ENCODE results near the gene FICD.

Gene FICD

GRCh38 chr12:108542320-108542719 lies 27.2 kb downstream of the FICD start:
- H4K20me1 ChIP-seq (ENCODE audit: control insufficient read depth, insufficient read depth, low read depth, low read length), result no peaks in the 10 kb centered on the region
- H3K36me3 ChIP-seq (ENCODE audit: control insufficient read depth, low read length), result peaks cover 90% of the 10 kb centered on the region

GRCh38 chr12:108543652-108544051 lies 28.6 kb downstream of the FICD start:
- H3K36me3 ChIP-seq (ENCODE audit: control insufficient read depth, low read length), result peaks cover 90% of the 10 kb centered on the region
- H3K4me2 ChIP-seq (ENCODE audit: low read length), result peak overlapping the region; percentile 69
- peak overlapping the region; percentile 93 for H3K27ac ChIP-seq (ENCODE audit: low read depth, low read length)
- peaks cover 89% of the 10 kb centered on the region for H3K4me1 ChIP-seq (ENCODE audit: control insufficient read depth, low read length)
- no peaks in the 10 kb centered on the region for H3K9me2 ChIP-seq (replicated peaks; ENCODE audit: control insufficient read depth, low read length)
- H3K9me3 ChIP-seq (ENCODE audit: control insufficient read depth, insufficient read depth, low read length), result no peaks in the 10 kb centered on the region
- TF ChIP-seq EZH2phosphoT487 (IDR thresholded peaks at IDR 0.05; ENCODE audit: borderline replicate concordance, low read length), result no peak
- TF ChIP-seq CTCF (IDR thresholded peaks at IDR 0.05; ENCODE audit: low read depth, low read length, poor library complexity, severe bottlenecking), result no peak
- H3K79me2 ChIP-seq (ENCODE audit: control insufficient read depth, low read length), result peaks cover 93% of the 10 kb centered on the region
- no peaks in the 10 kb centered on the region for H3K27me3 ChIP-seq (ENCODE audit: control insufficient read depth, low read length)
- H3F3A ChIP-seq (ENCODE audit: control insufficient read depth, insufficient read depth), result peaks cover 22% of the 10 kb centered on the region
- no peak overlapping the region for H3K4me3 ChIP-seq (ENCODE audit: low read length)
- H4K20me1 ChIP-seq (ENCODE audit: control insufficient read depth, insufficient read depth, low read depth, low read length), result no peaks in the 10 kb centered on the region

More at GRCh38 chr12:108542320-108542719, 27.2 kb downstream of the FICD start:
- Histone ChIP-seq H3K4me2 (ENCODE audit: low read length) (peak overlapping the region; percentile 69), H3K27ac (ENCODE audit: low read depth, low read length) (peak overlapping the region; percentile 93), H3K79me2 (ENCODE audit: control insufficient read depth, low read length) (peaks cover 93% of the 10 kb centered on the region), H3K4me1 (ENCODE audit: control insufficient read depth, low read length) (peaks cover 76% of the 10 kb centered on the region), H3K27me3 (ENCODE audit: control insufficient read depth, low read length) (no peaks in the 10 kb centered on the region), H3K4me3 (ENCODE audit: low read length) (peak overlapping the region; percentile 63), H3K9me3 (ENCODE audit: control insufficient read depth, insufficient read depth, low read length) (no peaks in the 10 kb centered on the region), H3K9me2 (replicated peaks; ENCODE audit: control insufficient read depth, low read length) (no peaks in the 10 kb centered on the region), H3F3A (ENCODE audit: control insufficient read depth, insufficient read depth) (peaks cover 19% of the 10 kb centered on the region)
- TF ChIP-seq EZH2phosphoT487 (IDR thresholded peaks at IDR 0.05; ENCODE audit: borderline replicate concordance, low read length) (no peak), CTCF (IDR thresholded peaks at IDR 0.05; ENCODE audit: low read depth, low read length, poor library complexity, severe bottlenecking) (no peak)

GRCh38 chr12:108547686-108548085 lies 32.6 kb downstream of the FICD start:
- Histone ChIP-seq H3F3A (ENCODE audit: control insufficient read depth, insufficient read depth) (peaks cover 18% of the 10 kb centered on the region), H3K4me3 (ENCODE audit: low read length) (peak overlapping the region; percentile 1), H3K9me2 (replicated peaks; ENCODE audit: control insufficient read depth, low read length) (no peaks in the 10 kb centered on the region), H3K79me2 (ENCODE audit: control insufficient read depth, low read length) (peaks cover 99% of the 10 kb centered on the region), H3K36me3 (ENCODE audit: control insufficient read depth, low read length) (peaks cover 95% of the 10 kb centered on the region), H3K27ac (ENCODE audit: low read depth, low read length) (peak overlapping the region; percentile 56), H3K9me3 (ENCODE audit: control insufficient read depth, insufficient read depth, low read length) (no peaks in the 10 kb centered on the region), H3K4me2 (ENCODE audit: low read length) (peak overlapping the region; percentile 63), H3K27me3 (ENCODE audit: control insufficient read depth, low read length) (no peaks in the 10 kb centered on the region), H4K20me1 (ENCODE audit: control insufficient read depth, insufficient read depth, low read depth, low read length) (no peaks in the 10 kb centered on the region), H3K4me1 (ENCODE audit: control insufficient read depth, low read length) (peaks cover 98% of the 10 kb centered on the region)
- TF ChIP-seq EZH2phosphoT487 (IDR thresholded peaks at IDR 0.05; ENCODE audit: borderline replicate concordance, low read length), result no peak
- TF ChIP-seq CTCF (IDR thresholded peaks at IDR 0.05; ENCODE audit: low read depth, low read length, poor library complexity, severe bottlenecking), result no peak

Data from DOHH2 (cell line).